HG03378 (cell line): ENCODE results near the gene GPR63.

ENCODE experiments used
- ATAC-seq: cut with Tn5 transposase; IDR thresholded peaks from one replicate; pipeline ENCODE4 v1.9.1; 2021; ENCODE audit warnings: mild to moderate bottlenecking, moderate library complexity; ENCODE audit not compliant: unreplicated experiment

The GPR63 gene

GRCh38 chr6:96762599-96762998 lies 74.7 kb downstream of the GPR63 start:
- ATAC-seq = no peak

DNA sequence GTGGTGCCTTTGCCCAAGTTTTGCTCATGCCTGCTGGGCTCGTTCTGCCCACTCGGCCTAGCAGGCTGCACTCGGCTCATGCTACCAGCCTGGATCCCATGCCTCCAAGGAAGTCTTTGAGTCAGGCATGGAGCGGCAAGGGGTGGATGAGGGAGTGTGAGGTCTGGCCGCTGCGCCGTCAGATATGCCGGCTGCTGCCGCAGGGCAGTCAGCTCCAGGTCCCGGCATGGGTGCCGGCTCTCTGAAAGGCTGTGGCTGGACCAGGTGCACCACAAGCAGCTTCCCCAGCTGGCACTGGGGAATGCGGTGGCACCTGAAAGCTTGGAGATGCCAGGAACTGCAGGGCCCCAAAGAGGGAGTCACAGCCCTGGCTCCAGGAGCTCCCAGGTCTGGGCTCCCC lies 75.5 kb downstream of the GPR63 start:
- ATAC-seq = no peak

DNA sequence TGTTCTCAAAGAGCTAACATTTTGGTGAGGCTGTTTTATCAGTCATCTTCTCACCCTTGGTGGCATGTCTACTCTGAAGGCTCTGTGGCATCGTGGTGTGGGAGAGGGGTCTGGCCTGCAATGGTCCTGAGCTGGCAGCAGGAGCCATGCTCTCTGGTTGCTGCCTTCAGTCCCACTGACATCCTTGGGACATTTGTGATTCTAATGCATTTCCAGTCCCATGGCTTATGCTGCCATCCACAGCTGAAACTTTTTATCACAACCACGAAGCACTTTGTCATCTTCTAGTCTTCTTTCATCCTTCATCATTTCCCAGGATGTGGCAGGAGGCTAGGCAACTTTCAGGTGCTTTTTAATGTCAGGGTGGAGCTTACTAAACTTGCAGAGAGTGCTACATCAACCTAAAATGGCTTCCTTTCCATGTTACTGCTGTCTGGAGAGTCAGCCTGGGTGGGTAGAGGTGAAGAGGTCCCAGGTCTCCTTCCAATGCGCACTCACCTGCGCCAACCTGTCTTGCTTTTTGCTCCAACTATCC lies 77.1 kb downstream of the GPR63 start:
- no peak for ATAC-seq

GRCh38 chr6:96755096-96755495 lies 82.2 kb downstream of the GPR63 start:
- no peak for ATAC-seq

GRCh38 chr6:96749891-96750290 lies 87.4 kb downstream of the GPR63 start:
- no peak for ATAC-seq
